HG03342 (cell line): ENCODE data around the gene TSC22D1.

ENCODE experiments used
- ATAC-seq: cut with Tn5 transposase; IDR thresholded peaks from one replicate; pipeline ENCODE4 v1.9.1; 2021; ENCODE audit warnings: mild to moderate bottlenecking, moderate library complexity; ENCODE audit not compliant: unreplicated experiment

The TSC22D1 gene

GRCh38 chr13:44388427-44389059, 187.6 kb downstream of the TSC22D1 start:
- no peak for ATAC-seq

GRCh38 chr13:44386913-44387556, 189.1 kb downstream of the TSC22D1 start:
- ATAC-seq: no peak

GRCh38 chr13:44385847-44386246, 190.3 kb downstream of the TSC22D1 start:
- ATAC-seq: no peak

- no peak for ATAC-seq
Observed at GRCh38 chr13:44385401-44385800, 190.7 kb downstream of the TSC22D1 start.

GRCh38 chr13:44384778-44385177, 191.4 kb downstream of the TSC22D1 start:
- no peak for ATAC-seq

GRCh38 chr13:44383945-44384344, 192.2 kb downstream of the TSC22D1 start:
- no peak for ATAC-seq

GRCh38 chr13:44382635-44383145, 193.4 kb downstream of the TSC22D1 start:
- ATAC-seq: no peak
